Activated CD4-positive, alpha-beta T cell treated with anti-CD3 and anti-CD28 coated beads for 36 hours (primary cell): Measurements from ENCODE around the gene PTPDC1. TPM values are rescaled to one million over a fixed set of nuclear protein-coding genes. Genes with fewer than 3 reads are reported as not detected.

Experiments used
- total RNA-seq, 2 experiments: library from RNA; stranded (reverse); gene quantifications; one replicate each; pipeline ENCODE4 v1.2.3, GENCODE V29; 2021

PTPDC1 gene
- total RNA-seq, 2 experiments from 2014 or later = 5.4 to 5.6 TPM

Other genes starting within 250 kb of the PTPDC1 start
- 1 to 10 TPM; 1.8 to 1.9 TPM for gene BARX1, start 129.1 kb upstream of the PTPDC1 start, total RNA-seq
- 1 to 10 TPM; 6.4 to 6.7 TPM for gene ZNF169, start 174.8 kb downstream of the PTPDC1 start, total RNA-seq
- not detected for gene NUTM2F, start 244.2 kb downstream of the PTPDC1 start, total RNA-seq